A549 (cell line): ENCODE results near the gene SLC35C1.

ENCODE experiments used
- CHD2 ChIP-seq: fragments of 150-350 bp; IDR thresholded peaks from 2 replicates; pipeline ENCODE4 v1.6.1; 2014; ENCODE audit warnings: low read length; ENCODE audit not compliant: partially characterized antibody
- MAZ ChIP-seq: fragments of 150-350 bp; IDR thresholded peaks from 2 replicates; pipeline ENCODE4 v1.6.1; 2014; ENCODE audit warnings: antibody characterized with exemption, low read depth, low read length, borderline replicate concordance
- TF ChIP-seq, protein P1 (sequence below): fragments of 450-650 bp; IDR thresholded peaks from 2 replicates; pipeline ENCODE4 v1.6.1; 2014; ENCODE audit warnings: antibody characterized with exemption

DNA sequence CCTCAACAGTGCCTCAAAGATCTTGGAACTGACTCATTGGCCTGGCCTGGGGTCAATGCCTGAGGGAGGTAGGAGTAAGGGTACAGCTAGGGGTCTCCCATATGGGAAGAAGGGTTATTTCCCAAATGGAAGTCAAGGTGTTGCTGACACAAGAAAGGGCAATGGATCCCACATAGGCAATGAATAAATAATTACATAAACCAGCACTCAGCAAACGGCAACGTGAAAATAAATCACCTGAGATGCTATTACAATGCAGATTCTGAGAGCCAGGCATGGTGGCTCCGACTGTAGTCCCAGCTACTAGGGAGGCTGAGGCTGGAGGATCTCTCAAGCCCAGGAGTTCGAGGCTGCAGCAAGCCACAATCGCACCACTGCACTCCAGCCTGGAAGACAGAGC lies 36.5 kb upstream of the SLC35C1 start:
- no peak for TF ChIP-seq MAZ
- TF ChIP-seq, protein P1, sequence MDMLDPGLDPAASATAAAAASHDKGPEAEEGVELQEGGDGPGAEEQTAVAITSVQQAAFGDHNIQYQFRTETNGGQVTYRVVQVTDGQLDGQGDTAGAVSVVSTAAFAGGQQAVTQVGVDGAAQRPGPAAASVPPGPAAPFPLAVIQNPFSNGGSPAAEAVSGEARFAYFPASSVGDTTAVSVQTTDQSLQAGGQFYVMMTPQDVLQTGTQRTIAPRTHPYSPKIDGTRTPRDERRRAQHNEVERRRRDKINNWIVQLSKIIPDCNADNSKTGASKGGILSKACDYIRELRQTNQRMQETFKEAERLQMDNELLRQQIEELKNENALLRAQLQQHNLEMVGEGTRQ: no peak
- TF ChIP-seq CHD2: no peak
